ENCODE results near the gene SLC22A3.
"Not testable (repeated sequence)": the region's sequence is repeated elsewhere in the genome, so short reads cannot be mapped to it uniquely, and the experiment has no call there.

The SLC22A3 gene

DNA sequence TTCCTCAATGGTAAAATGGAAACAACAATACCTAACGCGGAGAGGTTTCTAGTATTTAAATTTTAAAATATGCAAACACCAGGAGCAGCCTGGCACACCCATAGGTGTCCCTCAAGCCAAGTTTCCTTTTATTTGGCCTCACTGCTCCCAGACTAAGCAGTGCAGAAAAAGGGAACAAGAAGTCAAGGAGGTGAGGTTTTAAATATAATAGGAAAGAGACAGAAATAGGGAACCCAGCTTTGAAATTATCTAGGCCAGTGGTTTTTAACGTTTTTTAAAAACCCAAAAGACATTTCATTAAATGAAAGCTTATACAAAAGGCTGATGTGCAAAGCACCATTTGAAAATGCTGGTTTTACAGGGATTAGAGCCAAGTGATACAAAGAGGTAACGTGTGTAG lies 109.6 kb downstream of the SLC22A3 start:
- no peak overlapping the region for H3K4me3 ChIP-seq (replicated peaks; ENCODE audit: low read depth, low read length)
- no peak for DNase-seq (ENCODE audit: low read depth)
- TF ChIP-seq CTCF (IDR thresholded peaks at IDR 0.05; ENCODE audit: low read length, missing control alignments), result no peak

DNA sequence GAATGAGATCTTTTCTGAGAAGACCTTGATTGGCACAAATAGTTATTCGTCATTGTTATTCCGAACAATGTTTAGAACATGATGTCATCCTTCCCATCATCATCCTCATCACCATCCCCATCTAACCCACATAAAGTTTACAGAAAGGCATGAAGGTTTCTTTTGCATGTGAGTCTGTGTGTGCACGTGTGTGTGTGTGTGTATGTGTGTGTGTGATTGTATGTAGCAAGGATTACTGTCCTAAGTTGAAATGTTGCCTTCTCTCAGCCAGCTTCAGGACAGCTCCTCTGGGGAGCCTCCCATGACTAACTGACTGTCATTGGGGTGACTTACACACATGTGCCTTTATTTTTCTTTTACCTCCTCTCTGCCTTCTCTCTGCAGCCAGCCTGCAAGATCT lies 113.5 kb downstream of the SLC22A3 start:
- no peak for TF ChIP-seq CTCF (IDR thresholded peaks at IDR 0.05; ENCODE audit: low read length, missing control alignments)
- no peak overlapping the region for H3K4me3 ChIP-seq (replicated peaks; ENCODE audit: low read depth, low read length)
- DNase-seq (ENCODE audit: low read depth), result peak; percentile 22

- H3K4me3 ChIP-seq (replicated peaks; ENCODE audit: low read depth, low read length), result no peak overlapping the region
- peak; percentile 40 for DNase-seq (ENCODE audit: low read depth)
- TF ChIP-seq CTCF (IDR thresholded peaks at IDR 0.05; ENCODE audit: low read length, missing control alignments), result no peak
These were observed 113.9 kb downstream of the SLC22A3 start for GRCh38 chr6:160462116-160462515.

DNA sequence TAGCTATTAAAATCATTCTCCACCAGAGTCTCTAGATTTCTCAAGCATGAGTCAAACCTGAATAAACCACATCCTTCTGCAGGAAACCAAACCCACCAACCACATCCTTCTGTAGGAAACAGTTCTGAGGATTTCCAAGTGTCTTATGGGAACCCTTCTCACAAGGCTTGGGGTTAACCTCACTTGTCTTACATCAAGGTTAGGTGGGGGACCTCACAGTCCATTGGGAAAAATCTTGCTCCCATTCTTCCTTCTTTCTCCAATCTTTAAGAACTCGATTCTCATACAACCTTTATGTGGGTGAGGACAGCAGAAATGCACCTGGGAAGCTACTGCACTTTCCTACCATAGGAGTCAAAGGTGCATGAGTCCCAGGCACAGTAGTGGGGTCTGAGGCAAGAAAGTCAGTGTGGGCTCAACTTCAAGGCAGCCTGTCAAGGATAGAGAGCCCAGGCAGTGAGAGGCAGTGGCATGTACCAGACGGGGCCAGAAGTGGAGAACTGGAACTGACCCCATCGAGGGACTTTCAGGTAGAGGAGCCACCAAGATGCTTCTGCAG lies 114.5 kb downstream of the SLC22A3 start:
- TF ChIP-seq CTCF (IDR thresholded peaks at IDR 0.05; ENCODE audit: low read length, missing control alignments), result no peak
- no peak overlapping the region for H3K4me3 ChIP-seq (replicated peaks; ENCODE audit: low read depth, low read length)
- DNase-seq (ENCODE audit: low read depth), result peak; percentile 92

GRCh38 chr6:160464744-160465143 lies 116.6 kb downstream of the SLC22A3 start:
- no peak overlapping the region for H3K4me3 ChIP-seq (replicated peaks; ENCODE audit: low read depth, low read length)
- no peak for TF ChIP-seq CTCF (IDR thresholded peaks at IDR 0.05; ENCODE audit: low read length, missing control alignments)
- no peak for DNase-seq (ENCODE audit: low read depth)

- DNase-seq (ENCODE audit: low read depth); H3K4me3 ChIP-seq (replicated peaks; ENCODE audit: low read depth, low read length): not testable (repeated sequence)
These were observed 119.2 kb downstream of the SLC22A3 start for GRCh38 chr6:160467261-160467871.

More at GRCh38 chr6:160467261-160467871, 119.2 kb downstream of the SLC22A3 start:
- peak; percentile 5 for TF ChIP-seq CTCF (IDR thresholded peaks at IDR 0.05; ENCODE audit: low read length, missing control alignments)

Measured in fibroblast of pulmonary artery (primary cell).